Measurements from ENCODE around the gene EGR4.
"Not testable (repeated sequence)": the region's sequence is repeated elsewhere in the genome, so short reads cannot be mapped to it uniquely, and the experiment has no call there.

Gene EGR4

DNA sequence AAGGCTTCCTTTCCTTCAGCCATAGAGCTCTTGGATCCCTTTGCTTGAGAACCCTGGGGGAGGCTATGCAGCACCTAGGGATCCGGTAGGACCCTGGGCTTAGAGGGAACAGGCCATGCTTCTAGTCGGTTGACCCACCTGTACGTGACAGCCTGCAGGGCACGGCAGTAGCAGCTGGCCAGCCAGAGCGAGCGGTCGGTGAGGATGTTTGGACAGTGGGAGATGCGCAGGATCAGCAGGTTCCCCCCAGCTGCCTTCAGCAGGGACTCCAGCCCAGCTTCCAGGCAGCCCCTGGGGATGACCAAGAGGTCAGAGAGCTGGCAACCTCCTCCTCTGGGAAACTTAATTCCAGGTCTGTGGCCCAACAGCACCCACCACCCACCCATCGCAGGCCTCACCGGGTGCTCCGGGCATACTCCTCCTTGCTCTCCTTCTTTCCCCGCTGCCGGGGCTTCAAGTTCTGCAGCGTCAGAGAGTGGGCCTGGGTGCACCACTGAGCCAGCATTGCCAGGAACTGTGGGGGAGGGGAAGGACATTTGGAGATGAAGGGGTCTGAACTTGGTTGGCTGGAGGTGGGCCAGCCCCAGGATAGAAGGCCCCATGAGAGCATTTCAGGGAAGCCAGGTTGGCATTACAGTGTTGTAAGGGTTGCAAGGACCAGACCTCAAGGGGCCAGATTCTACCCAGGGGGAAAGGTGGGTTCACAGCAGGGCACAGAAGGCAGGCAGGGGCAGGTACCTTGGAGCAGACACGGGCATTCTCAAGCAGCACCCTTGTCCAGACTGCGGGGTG, 29.6 kb downstream of the EGR4 start:
- TF ChIP-seq TARDBP (IDR thresholded peaks at IDR 0.05): no peak
- no peak for TF ChIP-seq FOXK2 (IDR thresholded peaks at IDR 0.05)
- TF ChIP-seq L3MBTL2 (conservative IDR thresholded peaks at IDR 0.05): no peak
- TF ChIP-seq FOXM1 (IDR thresholded peaks at IDR 0.05; ENCODE audit: borderline replicate concordance): no peak
- TF ChIP-seq LEF1 (IDR thresholded peaks at IDR 0.05; ENCODE audit: borderline replicate concordance): no peak
- TF ChIP-seq ARNT (IDR thresholded peaks at IDR 0.05): no peak
- TF ChIP-seq SUZ12 (IDR thresholded peaks at IDR 0.05): no peak
- no peak for TF ChIP-seq FOXA1 (IDR thresholded peaks at IDR 0.05)
- TF ChIP-seq, protein P1, sequence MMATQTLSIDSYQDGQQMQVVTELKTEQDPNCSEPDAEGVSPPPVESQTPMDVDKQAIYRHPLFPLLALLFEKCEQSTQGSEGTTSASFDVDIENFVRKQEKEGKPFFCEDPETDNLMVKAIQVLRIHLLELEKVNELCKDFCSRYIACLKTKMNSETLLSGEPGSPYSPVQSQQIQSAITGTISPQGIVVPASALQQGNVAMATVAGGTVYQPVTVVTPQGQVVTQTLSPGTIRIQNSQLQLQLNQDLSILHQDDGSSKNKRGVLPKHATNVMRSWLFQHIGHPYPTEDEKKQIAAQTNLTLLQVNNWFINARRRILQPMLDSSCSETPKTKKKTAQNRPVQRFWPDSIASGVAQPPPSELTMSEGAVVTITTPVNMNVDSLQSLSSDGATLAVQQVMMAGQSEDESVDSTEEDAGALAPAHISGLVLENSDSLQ (IDR thresholded peaks at IDR 0.05): no peak
- TF ChIP-seq NFRKB (IDR thresholded peaks at IDR 0.05): no peak
- no peak for TF ChIP-seq HDGF (IDR thresholded peaks at IDR 0.05; ENCODE audit: borderline replicate concordance)
- no peak for TF ChIP-seq CTBP1 (IDR thresholded peaks at IDR 0.05; ENCODE audit: borderline replicate concordance)
- TF ChIP-seq SP1 (IDR thresholded peaks at IDR 0.05): no peak
- TF ChIP-seq ZNF384 (IDR thresholded peaks at IDR 0.05): no peak
- no peak for TF ChIP-seq ELF4 (IDR thresholded peaks at IDR 0.05)
- POLR2A ChIA-PET: no interaction called here
- CTCF ChIA-PET: no interaction called here
- DNase-seq (ENCODE audit: extremely low spot score): no peak

DNA sequence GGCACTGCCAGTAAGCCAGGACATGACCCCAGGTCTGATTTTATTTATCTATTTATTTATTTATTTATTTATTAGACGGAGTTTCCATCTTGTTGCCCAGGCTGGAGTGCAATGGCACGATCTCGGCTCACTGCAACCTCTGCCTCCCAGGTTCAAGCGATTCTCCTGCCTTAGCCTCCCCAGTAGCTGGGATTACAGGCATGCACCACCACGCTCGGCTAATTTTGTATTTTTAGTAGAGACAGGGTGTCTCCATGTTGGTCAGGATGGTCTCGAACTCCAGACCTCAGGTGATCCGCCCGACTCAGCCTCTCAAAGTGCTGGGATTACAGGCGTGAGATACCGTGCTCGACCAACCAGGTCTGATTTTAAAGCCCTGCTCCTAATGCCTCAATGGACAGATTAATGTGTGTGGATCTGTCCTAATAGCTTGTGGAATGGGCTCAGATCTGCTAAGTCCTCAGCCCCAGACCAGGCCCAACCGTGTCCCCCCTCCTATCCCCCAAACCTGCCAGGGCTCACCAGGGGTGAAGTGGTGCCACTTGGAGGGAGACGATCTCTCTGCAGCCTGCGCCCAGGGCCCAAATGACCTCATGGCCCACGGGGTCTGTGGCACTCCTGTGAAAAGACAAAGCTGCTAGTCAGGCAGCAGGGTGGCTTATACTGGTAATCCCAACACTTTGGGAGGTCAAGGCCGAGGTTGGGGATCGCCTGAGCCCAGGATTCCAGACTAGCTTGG, 30.5 kb downstream of the EGR4 start:
- POLR2A ChIA-PET; DNase-seq (ENCODE audit: extremely low spot score); CTCF ChIA-PET: not testable (repeated sequence)

DNA sequence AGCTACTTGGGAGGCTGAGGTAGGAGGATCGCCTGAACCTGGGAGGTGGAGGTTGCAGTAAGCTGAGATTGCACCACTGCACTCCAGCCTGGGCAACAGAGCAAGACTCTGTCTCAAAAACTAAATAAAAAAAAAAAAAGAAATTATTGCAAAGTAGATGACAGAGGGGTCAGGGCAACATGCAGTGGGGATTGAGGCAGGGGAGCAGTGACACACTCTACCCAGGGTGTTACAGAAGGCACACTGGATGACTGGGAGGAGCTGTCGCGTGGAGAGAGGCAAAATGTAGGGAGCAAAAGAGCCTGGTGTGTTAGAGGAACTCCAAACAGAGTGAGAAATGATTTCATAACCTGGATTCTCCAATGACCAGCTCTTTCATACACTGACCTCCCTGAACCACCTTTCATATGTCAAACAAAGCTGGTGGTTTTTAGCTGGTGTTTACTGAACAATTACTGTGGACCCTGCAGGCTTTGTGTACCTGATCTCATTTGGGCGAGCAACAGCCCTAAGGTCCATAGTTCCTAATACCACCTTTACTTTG, 31.2 kb downstream of the EGR4 start:
- TF ChIP-seq, protein P1 (IDR thresholded peaks at IDR 0.05): no peak
- ChIA-PET POLR2A (no interaction called here), CTCF (no interaction called here)
- no peak for DNase-seq (ENCODE audit: extremely low spot score)

DNA sequence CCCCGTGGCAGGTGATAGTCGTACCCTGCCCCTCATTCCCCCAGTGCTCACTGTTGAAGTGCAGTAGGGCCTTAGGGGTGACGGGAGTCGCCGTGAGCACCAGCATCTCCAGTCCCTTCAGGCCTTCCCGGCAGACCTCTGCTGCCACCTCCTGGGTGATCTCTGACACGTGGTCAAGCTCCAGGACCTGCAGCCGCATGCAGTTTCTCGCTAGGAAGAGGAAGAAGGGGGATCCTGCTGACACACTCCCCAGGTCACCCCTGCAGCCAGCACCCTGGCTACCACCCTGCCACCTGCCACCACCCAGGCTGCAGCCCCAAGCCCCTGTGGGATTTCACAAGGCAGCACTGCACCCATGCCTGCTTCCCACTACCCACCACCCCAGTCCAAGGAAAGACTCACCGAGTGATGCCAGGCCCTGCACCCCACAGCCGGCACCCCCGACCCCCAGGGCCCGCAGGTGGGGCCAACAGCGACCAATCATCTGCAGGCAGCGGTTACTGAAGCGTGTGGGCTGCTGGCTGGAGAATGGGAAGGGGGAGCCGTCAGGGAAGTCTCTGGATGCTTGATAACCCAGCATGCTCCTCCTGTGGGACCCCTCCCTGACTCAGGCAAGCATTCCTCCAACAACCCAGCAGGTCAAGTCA, 32.9 kb downstream of the EGR4 start:
- DNase-seq (ENCODE audit: extremely low spot score): peak; percentile 75
- POLR2A ChIA-PET: interaction anchor here (0.9 kb wide), 1 partner anchor 13 kb away, joined by 4 read pairs; no protein-coding TSS in a partner anchor
- CTCF ChIA-PET: interaction anchor here (1.0 kb wide), 1 partner anchor 167 kb away, joined by 3 read pairs; no protein-coding TSS in a partner anchor
- TF ChIP-seq FOXK2 (IDR thresholded peaks at IDR 0.05): no peak

DNA sequence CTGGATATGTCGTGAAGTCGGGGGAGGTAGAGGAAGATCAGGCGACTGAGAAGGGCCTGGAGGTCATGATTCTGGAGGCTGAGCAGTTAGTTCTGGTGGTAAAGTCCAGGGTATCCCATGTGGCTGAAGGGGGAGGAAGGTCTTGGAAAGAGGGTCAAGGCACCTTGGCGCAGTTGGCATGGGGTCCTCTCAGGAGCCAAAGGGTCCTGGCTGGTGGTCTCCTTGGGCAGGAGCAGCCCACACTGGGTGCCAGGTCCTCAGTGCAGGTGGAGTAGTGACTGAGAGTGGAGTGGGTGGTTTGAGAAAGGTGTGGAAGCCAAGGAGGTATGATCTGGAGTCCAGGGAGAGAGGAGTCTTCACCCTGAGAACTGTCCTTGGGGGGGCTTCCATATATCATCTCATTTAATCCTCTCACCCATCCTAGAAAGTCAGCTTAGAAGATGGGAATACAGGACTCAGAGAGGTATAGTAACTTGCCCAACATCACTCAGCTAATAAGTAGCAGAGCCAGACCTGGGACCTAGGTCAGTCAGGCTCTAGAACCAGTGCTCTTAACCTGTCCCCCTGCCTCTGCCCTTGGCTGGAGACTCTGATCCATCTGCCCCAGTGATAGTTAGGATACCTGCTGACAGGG, 33.5 kb downstream of the EGR4 start:
- no peak for DNase-seq (ENCODE audit: extremely low spot score)
- ChIA-PET POLR2A (interaction anchor here (0.9 kb wide), 1 partner anchor 14 kb away, joined by 4 read pairs; no protein-coding TSS in a partner anchor), CTCF (interaction anchor here (1.0 kb wide), 1 partner anchor 166 kb away, joined by 3 read pairs; no protein-coding TSS in a partner anchor)
- TF ChIP-seq L3MBTL2 (conservative IDR thresholded peaks at IDR 0.05): no peak
- TF ChIP-seq SP1 (IDR thresholded peaks at IDR 0.05): no peak
- TF ChIP-seq ELF4 (IDR thresholded peaks at IDR 0.05): no peak
- no peak for TF ChIP-seq FOXK2 (IDR thresholded peaks at IDR 0.05)
- no peak for TF ChIP-seq TARDBP (IDR thresholded peaks at IDR 0.05)
- TF ChIP-seq ARNT (IDR thresholded peaks at IDR 0.05): no peak
- TF ChIP-seq, protein P1 (IDR thresholded peaks at IDR 0.05): no peak
- TF ChIP-seq HDGF (IDR thresholded peaks at IDR 0.05; ENCODE audit: borderline replicate concordance): no peak
- no peak for TF ChIP-seq LEF1 (IDR thresholded peaks at IDR 0.05; ENCODE audit: borderline replicate concordance)
- TF ChIP-seq FOXA1 (IDR thresholded peaks at IDR 0.05): no peak
- no peak for TF ChIP-seq FOXM1 (IDR thresholded peaks at IDR 0.05; ENCODE audit: borderline replicate concordance)

GRCh38 chr2:73259276-73259675, 34.1 kb downstream of the EGR4 start:
- no peak for DNase-seq (ENCODE audit: extremely low spot score)
- ChIA-PET CTCF (no interaction called here), POLR2A (no interaction called here)
- TF ChIP-seq, protein P1 (IDR thresholded peaks at IDR 0.05): no peak
- TF ChIP-seq FOXK2 (IDR thresholded peaks at IDR 0.05) (no peak), SP1 (IDR thresholded peaks at IDR 0.05) (no peak), L3MBTL2 (conservative IDR thresholded peaks at IDR 0.05) (no peak), ARNT (IDR thresholded peaks at IDR 0.05) (no peak), ZNF384 (IDR thresholded peaks at IDR 0.05) (no peak), LEF1 (IDR thresholded peaks at IDR 0.05; ENCODE audit: borderline replicate concordance) (no peak)
